ENCODE measurements around the gene ERICH3. TPM values are rescaled to one million over a fixed set of nuclear protein-coding genes. Genes with fewer than 3 reads are reported as not detected.

ERICH3 gene
- total and polyA plus RNA-seq, 9 of the 15 experiments (the other 6 are each of a cell fraction or from before 2014, with no cell fraction given) = not detected

DNA sequence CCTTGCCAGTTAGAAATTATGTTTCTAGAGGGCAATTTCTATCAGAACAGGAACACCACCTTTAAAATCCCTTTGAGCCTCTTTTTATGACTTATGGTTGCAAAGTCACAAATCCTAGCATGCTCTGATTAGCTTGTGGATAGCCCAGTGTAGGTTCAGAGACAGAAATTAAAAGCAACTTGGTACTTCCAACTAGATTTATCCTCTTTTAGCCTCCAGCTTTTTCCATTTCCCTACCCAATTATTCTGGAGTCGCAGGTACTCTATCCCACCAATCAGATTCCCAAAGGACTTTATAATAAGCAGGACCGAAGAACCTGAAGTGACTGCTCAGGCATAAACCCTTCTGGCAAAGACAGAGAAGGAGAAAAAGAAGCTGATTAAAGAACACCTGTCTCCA lies 127.8 kb downstream of the ERICH3 start:
- Histone ChIP-seq H3K4me1 (replicated peaks in 1 of 2; ENCODE audit: control insufficient read depth in 2 of 2, insufficient read depth in 2 of 2, low read length in 2 of 2) (no peaks in the 10 kb centered on the region), H3K27me3 (ENCODE audit: control insufficient read depth in 2 of 2, insufficient read depth in 2 of 2, low read length in 2 of 2) (no peaks in the 10 kb centered on the region), H3K27ac (ENCODE audit: extremely low read depth, low read depth, low read length) (no peak overlapping the region), H4K20me1 (replicated peaks; ENCODE audit: control insufficient read depth, insufficient read depth, low read length) (no peaks in the 10 kb centered on the region), H3K9me1 (ENCODE audit: control insufficient read depth, insufficient read depth, low read length) (no peaks in the 10 kb centered on the region), H3K4me2 (ENCODE audit: insufficient read depth, low read length) (no peak overlapping the region), H2AFZ (ENCODE audit: low read depth, low read length) (no peak overlapping the region), H3K9me3 (replicated peaks; ENCODE audit: control insufficient read depth, insufficient read depth, low read depth, low read length) (no peaks in the 10 kb centered on the region), H3K4me3 (no peak overlapping the region), H3K36me3 (ENCODE audit: control insufficient read depth, insufficient read depth, low read length) (no peaks in the 10 kb centered on the region), H3K9ac (ENCODE audit: insufficient read depth in 1 of 2, low read depth in 2 of 2, low read length in 2 of 2) (no peak overlapping the region), H3K79me2 (ENCODE audit: control insufficient read depth, insufficient read depth, low read length) (no peaks in the 10 kb centered on the region)
- ATAC-seq = no peak
- intact Hi-C loops (cut with micrococcal nuclease) (no loop called here), in situ Hi-C loops (cut with MboI) (no loop called here)
- ChIA-PET POLR2A (no interaction called here), CTCF (ENCODE audit: low intra/inter-chr PET ratio) (no interaction called here)
- no peak for FAIRE-seq
- TF ChIP-seq ELF2 (CRISPR knock-in tag; IDR thresholded peaks at IDR 0.05) = no peak
- no peak for TF ChIP-seq ARID3A (IDR thresholded peaks at IDR 0.05; ENCODE audit: borderline replicate concordance, low read depth, low read length)
- TF ChIP-seq ZNF79 (CRISPR knock-in tag; IDR thresholded peaks at IDR 0.05; ENCODE audit: low read depth) = no peak
- no peak for TF ChIP-seq HEY1 (CRISPR knock-in tag; IDR thresholded peaks at IDR 0.05; ENCODE audit: borderline replicate concordance)
- 0% methylated on average over 2 of the region's 2 CpGs for WGBS (ENCODE audit: insufficient coverage, low coverage, missing lambda C conversion rate)
- DNase-seq (ENCODE audit: extremely low read depth in 1 of 4, low spot score in 3 of 4) = no peak
- BruUV-seq (replicated peaks) = no TSS peak

DNA sequence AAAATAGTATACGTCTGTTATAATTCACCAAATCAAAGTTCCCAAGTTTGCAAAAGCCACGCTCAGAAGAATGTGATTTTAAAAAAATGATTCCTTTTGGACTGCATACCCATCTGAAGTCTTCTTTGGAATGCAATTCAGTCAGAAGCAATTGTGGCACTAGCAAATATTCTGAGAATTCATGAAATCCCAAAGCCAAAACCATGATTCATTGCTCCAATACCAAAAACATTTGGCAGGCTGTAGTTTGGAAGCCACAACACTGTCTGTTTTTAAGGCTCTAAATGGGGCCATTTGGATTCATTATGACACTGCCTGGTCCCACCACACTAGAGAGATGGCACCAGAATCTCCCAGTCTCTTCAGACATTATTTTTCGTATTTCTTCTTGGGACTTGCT lies 139.4 kb downstream of the ERICH3 start:
- no peaks in the 10 kb centered on the region for H3K36me3 ChIP-seq (ENCODE audit: control insufficient read depth, insufficient read depth, low read length)
- 0% methylated on average over 3 of the region's 3 CpGs for WGBS (ENCODE audit: insufficient coverage, low coverage, missing lambda C conversion rate)
- FAIRE-seq (no peak), DNase-seq (ENCODE audit: extremely low read depth in 1 of 4, low spot score in 3 of 4) (no peak), ATAC-seq (no peak)
- 0 out of 2 replicates have a peak, but pooled peaks cover 1% of the 10 kb centered on the region for H3K9me3 ChIP-seq (replicated peaks; ENCODE audit: control insufficient read depth, insufficient read depth, low read depth, low read length)
- intact Hi-C loops (cut with micrococcal nuclease) = no loop called here
- ChIA-PET CTCF (ENCODE audit: low intra/inter-chr PET ratio) (no interaction called here), POLR2A (no interaction called here)
- H3K4me3 ChIP-seq = no peak overlapping the region
- no TSS peak for BruUV-seq (replicated peaks)
- H4K20me1 ChIP-seq (replicated peaks; ENCODE audit: control insufficient read depth, insufficient read depth, low read length) = no peaks in the 10 kb centered on the region
- H3K27ac ChIP-seq (ENCODE audit: extremely low read depth, low read depth, low read length) = no peak overlapping the region
- no peak overlapping the region for H3K9ac ChIP-seq (ENCODE audit: insufficient read depth in 1 of 2, low read depth in 2 of 2, low read length in 2 of 2)
- in situ Hi-C loops (cut with MboI) = no loop called here
- H3K27me3 ChIP-seq (ENCODE audit: control insufficient read depth in 2 of 2, insufficient read depth in 2 of 2, low read length in 2 of 2) = no peaks in the 10 kb centered on the region
- H3K9me1 ChIP-seq (ENCODE audit: control insufficient read depth, insufficient read depth, low read length) = no peaks in the 10 kb centered on the region
- no peak overlapping the region for H2AFZ ChIP-seq (ENCODE audit: low read depth, low read length)
- no peaks in the 10 kb centered on the region for H3K79me2 ChIP-seq (ENCODE audit: control insufficient read depth, insufficient read depth, low read length)
- H3K4me1 ChIP-seq (replicated peaks in 1 of 2; ENCODE audit: control insufficient read depth in 2 of 2, insufficient read depth in 2 of 2, low read length in 2 of 2) = no peaks in the 10 kb centered on the region
- H3K4me2 ChIP-seq (ENCODE audit: insufficient read depth, low read length) = no peak overlapping the region
- no peak for TF ChIP-seq UBTF (IDR thresholded peaks at IDR 0.05; ENCODE audit: borderline replicate concordance in 1 of 2, low read depth in 2 of 2, low read length in 2 of 2)
- TF ChIP-seq BRD4 (IDR thresholded peaks at IDR 0.05) = no peak
- no peak for TF ChIP-seq SETDB1 (IDR thresholded peaks at IDR 0.05; ENCODE audit: low read length)
- TF ChIP-seq ZNF354B (CRISPR knock-in tag; IDR thresholded peaks at IDR 0.05) = no peak
- TF ChIP-seq, protein P1, sequence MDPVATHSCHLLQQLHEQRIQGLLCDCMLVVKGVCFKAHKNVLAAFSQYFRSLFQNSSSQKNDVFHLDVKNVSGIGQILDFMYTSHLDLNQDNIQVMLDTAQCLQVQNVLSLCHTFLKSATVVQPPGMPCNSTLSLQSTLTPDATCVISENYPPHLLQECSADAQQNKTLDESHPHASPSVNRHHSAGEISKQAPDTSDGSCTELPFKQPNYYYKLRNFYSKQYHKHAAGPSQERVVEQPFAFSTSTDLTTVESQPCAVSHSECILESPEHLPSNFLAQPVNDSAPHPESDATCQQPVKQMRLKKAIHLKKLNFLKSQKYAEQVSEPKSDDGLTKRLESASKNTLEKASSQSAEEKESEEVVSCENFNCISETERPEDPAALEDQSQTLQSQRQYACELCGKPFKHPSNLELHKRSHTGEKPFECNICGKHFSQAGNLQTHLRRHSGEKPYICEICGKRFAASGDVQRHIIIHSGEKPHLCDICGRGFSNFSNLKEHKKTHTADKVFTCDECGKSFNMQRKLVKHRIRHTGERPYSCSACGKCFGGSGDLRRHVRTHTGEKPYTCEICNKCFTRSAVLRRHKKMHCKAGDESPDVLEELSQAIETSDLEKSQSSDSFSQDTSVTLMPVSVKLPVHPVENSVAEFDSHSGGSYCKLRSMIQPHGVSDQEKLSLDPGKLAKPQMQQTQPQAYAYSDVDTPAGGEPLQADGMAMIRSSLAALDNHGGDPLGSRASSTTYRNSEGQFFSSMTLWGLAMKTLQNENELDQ (CRISPR knock-in tag; IDR thresholded peaks at IDR 0.05; ENCODE audit: borderline replicate concordance) = no peak
